Activated CD4-positive, alpha-beta T cell treated with anti-CD3 and anti-CD28 coated beads, Interleukin-2, amount 50 U/mL, for 4 hours (primary cell): Measurements from ENCODE around the gene HSD17B10.
"Not testable (repeated sequence)": the region's sequence is repeated elsewhere in the genome, so short reads cannot be mapped to it uniquely, and the experiment has no call there.

Experiments
- DNase-seq, 2 experiments: peaks; one replicate each; pipeline ENCODE4 v3.0.0-alpha.2; 2020

Gene HSD17B10

DNA sequence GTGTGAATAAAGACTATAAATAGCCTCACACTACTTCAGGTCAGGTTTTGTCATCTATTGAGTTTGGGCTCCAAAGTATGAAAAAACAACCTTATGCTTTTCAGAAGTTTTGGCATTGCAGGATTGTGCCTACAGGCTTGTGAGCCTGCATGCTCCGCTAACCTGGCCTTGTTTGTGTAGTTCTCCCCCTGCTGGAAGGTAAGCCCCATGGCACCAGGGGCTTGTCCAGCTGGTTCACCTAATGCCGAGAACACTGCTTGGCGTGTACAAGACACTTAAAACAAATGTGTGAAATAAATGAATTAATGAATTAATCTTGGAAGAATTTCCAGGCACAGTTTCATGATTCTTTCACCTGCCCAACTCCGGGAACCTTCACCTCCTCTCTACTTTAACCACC lies 1.8 kb upstream of the HSD17B10 start:
- DNase-seq, result peak; percentile 44 to 50

DNA sequence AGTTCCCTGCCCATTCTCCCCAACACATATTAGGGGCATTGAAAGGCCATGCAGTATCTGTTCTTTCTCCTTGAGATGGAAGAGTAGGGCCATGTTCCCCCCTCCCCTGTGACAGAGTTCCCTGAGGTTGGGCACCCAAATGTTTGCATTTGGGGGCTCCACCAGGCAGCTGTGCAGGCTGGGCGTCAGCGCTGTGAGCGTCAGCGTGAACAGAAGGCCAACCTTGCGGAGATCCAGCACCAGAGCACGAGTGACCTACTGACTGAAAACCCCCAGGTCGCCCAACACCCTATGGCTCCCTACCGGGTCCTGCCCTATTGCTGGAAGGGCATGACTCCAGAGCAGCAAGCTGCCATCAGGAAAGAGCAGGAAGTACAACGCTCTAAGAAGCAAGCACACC lies 3.9 kb downstream of the HSD17B10 start:
- no peak for DNase-seq

DNA sequence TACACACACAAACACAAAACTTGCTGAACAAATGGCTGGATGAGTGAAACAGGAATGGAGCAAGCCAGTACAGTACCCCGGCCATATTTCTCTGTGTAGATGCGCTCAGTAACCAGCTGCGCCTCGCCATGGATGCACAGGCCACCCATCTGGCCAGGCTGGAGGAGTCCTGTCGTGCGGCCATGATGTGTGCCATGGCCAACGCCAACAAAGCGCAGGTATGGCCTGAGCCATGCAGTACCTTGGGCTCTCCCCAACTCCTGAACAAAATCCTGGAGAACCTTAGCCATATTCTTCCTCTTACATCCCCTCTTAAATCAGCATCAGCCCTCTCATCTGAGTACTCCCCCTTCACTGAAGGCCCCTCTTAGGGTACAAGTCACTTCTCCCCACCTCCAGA lies 4.4 kb downstream of the HSD17B10 start:
- DNase-seq, result no peak

DNA sequence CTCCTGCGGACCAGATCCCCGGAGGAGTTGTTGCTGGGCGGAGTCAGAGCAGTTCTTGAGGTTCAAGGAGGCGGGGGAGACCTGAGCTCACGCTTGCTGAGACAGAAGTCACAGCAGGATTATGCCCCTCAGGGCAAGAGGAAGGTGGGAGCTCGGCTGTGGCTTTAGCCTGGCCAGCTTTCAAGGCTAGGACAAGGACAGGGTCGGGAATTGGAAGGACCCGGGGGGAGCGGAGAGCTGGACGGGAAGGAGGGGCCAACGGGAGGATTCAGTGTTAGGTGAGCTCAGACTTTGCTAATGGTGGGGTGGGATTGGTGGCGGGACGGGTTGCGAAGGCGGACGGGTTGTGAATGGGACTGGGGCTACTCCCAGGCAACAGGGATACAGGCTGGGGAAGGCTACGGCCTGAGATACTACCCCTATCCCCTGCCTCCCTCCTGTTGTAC lies 11.3 kb downstream of the HSD17B10 start, which contains the start of gene RIBC1:
Gene RIBC1, plus strand, starts transcription at position 13 of the 446 bp plus-strand sequence. CDS start 3,404 bp downstream, outside the sequence.
- no peak for DNase-seq

DNA sequence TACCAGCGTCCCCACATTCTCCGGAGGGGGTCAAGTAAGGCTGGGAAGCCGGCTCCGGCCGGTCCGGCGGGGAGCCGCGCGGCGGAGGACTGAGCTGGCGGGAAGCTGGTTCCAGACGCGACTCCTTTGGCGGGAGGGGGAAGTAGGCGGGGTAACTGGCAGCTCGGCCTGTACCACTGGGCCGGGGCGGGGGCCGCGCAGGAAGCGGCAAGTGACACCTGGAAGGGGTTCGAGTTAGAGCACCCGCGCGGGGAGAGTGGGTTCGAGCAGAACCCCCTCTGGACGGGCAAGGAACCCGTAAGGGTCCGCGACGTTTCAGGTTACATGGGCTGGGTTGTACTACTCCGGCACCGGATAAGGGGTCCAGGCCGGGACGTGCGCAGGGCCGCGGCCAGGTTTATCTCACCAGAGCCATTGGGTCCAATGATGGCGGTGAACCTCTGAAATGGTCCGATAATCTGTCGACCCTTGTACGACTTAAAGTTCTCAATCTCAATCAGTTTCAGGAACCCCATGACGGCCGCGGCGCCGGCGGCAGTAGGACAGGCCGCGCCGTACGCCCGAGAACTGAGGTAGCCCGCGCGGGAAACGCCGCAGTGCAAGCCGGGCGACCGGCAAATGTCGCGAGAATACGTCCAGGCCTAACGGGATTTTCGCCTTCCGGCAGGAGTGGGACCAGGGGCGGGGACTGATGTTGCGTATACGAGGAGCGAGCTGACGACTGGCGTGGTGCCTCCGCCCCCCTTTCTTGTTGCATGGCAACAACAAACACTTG lies 11.9 kb downstream of the HSD17B10 start, which contains the start of gene SMC1A:
Gene SMC1A, minus strand, starts transcription at position 569 of the 775 bp plus-strand sequence. Its CDS starts 54 bp downstream, at position 515.
- DNase-seq, result peak; percentile 90 to 94

DNA sequence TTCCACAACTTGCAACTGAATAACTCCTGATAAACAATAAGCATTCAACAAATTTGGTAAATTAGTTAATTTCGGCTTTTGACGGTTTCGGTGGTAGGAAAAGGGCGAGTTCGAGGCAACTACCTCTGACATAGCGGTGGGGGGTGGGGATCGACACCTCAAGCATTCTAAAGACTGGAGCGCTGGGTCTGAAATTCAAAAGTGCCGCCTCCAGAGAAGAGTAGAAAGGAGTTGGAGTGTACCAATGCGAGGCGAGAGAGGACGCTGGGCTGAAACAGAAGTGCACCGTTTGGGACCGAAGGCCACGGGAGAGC lies 12.4 kb downstream of the HSD17B10 start:
- no peak for DNase-seq

DNA sequence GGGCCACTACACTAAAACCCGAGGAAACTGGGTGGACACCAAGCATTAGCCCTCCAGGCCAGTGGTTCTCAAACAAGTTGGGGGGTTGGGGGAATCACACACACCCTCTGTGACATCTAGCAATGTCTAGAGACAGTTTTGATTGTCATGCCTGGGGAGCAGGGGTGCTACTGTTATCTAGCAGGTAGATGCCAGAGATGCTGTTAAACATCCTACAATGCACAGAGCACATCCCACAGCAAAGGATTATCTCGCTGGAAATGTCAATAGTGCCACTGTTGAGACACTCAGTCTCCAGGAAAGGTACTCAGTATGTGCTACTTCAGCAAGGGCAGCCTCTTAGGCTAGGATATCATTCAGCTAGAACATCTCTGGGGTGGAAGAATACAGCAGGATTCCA lies 13.0 kb downstream of the HSD17B10 start:
- no peak for DNase-seq

DNA sequence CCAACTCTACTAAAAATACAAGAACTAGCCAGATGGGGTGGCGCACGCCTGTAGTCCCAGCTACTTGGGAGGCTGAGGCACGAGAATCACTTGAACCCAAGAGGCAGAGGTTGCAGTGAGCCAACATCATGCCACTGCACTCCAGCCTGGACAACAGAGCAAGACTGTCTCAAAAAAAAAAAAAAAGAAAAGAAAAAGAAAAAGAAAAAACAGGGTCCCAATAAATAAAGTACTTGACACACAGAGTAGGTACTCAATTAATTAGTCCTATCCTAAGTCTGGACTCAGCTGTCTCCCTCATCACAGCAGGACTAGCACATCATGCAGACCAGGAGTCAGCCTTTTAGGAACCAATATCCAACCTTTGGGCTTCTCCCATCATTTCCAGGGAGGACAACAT lies 13.8 kb downstream of the HSD17B10 start:
- not testable (repeated sequence) for DNase-seq

DNA sequence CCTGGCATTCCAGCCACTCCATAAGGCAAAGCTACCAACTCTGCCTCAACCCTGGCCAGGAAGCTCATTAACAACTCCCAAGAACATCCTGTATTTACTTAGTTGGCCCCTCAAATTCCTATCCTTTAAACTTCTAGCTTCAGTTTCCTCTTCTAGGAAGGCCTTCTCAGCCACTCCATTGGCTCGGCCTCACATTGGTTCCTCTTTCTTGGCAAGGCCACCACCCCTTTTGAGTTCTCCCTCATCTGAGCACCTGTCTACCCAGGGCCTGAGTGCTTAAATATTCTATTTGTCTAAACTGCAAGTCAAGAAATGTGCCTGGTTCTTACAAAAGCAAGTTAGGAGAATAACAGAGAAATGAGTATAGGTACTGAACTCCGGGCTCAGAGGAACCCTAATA lies 21.7 kb downstream of the HSD17B10 start:
- DNase-seq, result no peak

DNA sequence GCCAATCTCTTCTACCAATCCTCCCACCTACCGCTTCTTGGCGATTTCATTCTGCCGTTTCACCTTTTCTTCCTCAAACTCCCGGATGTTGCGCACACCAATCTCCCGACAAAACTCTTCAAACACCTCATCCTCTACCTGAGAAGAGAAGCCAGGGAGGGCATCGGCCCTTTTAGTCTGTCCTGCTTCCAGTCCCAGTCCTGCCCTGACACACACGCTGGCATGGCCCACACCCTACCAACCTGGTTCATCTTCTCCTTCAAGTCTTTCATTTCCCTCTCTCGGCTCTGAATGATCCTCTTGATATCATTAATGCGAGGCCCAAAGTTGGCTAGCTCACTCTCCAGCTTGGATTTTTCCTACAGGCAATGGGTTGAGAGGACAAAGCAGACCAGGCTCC lies 30.6 kb downstream of the HSD17B10 start:
- DNase-seq, result no peak

DNA sequence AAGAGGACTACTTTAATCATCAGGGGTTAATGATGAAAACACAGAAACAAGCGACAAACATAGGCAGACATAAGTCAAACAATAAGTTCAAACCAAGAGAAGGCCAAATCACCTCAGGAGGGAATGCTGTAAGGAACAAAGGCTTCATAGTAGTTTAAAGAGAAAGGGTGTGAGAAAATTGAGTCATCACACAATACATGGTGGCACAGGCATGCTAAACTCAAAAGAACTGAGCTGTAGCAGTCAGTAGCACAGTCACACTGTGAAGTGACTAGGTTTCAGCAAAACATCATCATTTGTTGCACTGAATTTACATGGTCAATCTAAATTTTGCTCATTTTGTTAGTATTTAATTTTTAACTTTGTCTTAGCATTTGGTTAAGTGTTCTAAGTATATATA lies 36.0 kb downstream of the HSD17B10 start:
- DNase-seq, result no peak

DNA sequence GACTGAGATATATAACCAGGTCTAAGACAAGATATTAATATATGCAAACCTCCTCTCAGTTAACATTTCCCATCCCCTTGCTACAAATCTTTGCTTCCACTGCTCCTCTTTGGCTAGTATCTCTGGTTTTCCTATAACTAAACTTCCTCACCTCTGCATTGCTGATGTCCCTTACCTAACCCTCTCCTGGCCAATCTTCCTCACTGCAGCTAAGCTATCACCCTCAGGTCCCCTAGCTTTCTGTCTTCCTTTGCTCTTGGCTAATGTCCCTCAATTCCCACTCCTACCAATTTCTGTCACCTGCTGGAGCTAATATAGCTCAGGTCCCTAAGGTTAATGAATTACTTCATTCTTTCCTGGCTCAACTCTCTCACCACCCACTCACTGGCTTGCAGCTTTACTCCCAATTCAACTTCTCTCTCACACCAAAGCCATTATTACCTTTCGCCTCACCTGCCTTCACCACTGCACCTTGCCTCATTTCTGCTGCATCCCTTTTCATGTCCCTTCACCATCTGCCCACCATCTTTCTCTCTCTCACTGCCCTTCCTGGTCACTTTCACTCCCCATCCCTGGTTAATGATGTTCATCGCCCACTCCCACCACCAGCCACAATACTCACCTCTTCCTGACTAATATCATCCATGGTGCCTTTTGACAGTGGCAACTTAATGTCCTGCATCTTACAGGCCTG lies 38.4 kb downstream of the HSD17B10 start:
- no peak for DNase-seq

DNA sequence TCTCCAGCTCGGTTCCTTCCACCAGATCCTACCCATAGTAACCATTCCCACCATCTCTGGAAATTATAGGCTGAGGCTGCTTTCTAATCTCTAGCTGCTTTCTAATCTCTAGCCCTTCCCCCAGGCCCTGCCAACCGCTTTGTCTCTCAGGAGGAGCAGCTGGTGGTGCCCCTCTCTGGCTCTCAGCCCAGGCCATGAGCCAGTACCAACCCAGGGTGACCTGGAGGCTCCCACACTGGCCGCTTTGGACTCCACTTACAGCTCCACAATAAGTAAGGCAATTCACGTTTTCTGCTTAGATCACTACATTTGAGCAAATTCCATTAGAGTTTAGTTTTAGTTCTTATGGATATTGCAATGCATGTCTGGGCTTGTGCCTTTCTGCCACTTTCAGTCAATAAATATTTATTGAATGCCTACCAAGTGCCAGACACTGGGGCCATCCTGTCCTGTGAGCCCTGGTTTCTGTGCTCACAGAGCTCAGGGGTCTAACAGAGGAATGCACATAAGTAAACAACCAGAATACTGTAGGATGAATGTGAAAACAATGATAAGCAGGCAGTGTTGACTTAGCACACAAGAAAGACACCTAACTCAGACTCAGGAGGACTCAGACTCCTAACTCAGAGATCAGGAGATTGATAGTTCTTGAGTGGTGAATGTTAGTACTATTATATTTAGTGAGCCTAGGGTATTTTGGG lies 50.6 kb downstream of the HSD17B10 start:
- DNase-seq, result no peak
